IPS-20b (cell line): ENCODE measurements around the gene CCDC40.
A peak's percentile ranks its signal among the peaks of the same experiment; 100 is the strongest.

ENCODE experiments used
- H3K27ac ChIP-seq: one replicate; pipeline ENCODE4 v1.5.1; 2013; ENCODE audit warnings: low read length
- H3K27me3 ChIP-seq: 2 replicates; pipeline ENCODE4 v1.6.1; 2013; ENCODE audit warnings: mild to moderate bottlenecking, low read length, inconsistent platforms; ENCODE audit not compliant: insufficient read depth
- H3K36me3 ChIP-seq: 2 replicates; pipeline ENCODE4 v1.6.1; 2013; ENCODE audit warnings: low read depth, mild to moderate bottlenecking, inconsistent platforms, low read length, moderate library complexity; ENCODE audit not compliant: insufficient read depth
- H3K4me1 ChIP-seq: 2 replicates; pipeline ENCODE4 v1.6.1; 2013; ENCODE audit warnings: mild to moderate bottlenecking, control low read depth, inconsistent platforms, low read length, moderate library complexity; ENCODE audit not compliant: insufficient read depth
- H3K4me3 ChIP-seq: 2 replicates; pipeline ENCODE4 v1.5.1; 2013; ENCODE audit warnings: mild to moderate bottlenecking, low read length, inconsistent platforms
- H3K9ac ChIP-seq: 2 replicates; pipeline ENCODE4 v1.6.1; 2013; ENCODE audit warnings: low read depth, mild to moderate bottlenecking, inconsistent platforms, low read length, moderate library complexity
- H3K9me3 ChIP-seq: 2 replicates; pipeline ENCODE4 v1.6.1; 2013; ENCODE audit warnings: mild to moderate bottlenecking, low read depth, low read length, inconsistent platforms; ENCODE audit not compliant: insufficient read depth

The CCDC40 gene

DNA sequence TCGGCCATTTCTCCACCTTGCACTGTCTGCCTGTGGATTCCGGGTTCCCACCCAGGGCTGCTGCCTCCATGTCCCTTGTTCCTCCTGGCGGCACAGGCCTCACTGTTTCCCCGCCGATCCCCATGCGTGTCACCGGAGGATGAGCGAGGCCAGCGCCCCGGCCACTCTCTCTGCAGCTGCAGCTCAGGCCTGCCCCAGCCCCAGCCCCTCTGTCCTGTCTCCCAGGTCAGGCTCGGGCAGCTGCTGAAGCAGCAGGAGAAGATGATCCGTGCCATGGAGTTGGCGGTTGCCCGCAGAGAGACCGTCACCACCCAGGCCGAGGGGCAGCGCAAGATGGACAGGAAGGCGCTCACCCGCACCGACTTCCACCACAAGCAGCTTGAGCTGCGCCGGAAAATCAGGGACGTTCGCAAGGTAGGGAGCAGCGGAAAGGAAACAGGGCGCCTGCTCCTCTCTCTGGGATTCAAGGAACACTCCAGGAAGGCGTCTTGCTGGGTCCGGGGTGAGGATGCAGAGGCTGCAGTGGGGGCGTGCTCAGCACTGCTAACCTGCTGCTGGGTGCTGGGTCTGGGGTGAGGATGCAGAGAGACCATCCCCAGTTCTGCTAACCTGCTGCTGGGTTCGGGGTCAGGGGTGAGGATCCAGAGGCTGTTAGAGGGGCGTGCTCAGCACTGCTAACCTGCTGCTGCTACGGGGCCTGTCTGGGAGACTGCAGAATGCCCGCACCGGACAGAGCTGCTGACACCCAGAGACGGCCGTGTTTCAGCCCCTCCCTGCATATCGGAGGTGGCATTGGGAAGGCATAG is 58.8 kb downstream of the CCDC40 start:
- no peaks in the 10 kb centered on the region for H3K4me1 ChIP-seq
- peaks cover 5% of the 10 kb centered on the region for H3K27me3 ChIP-seq
- no peaks in the 10 kb centered on the region for H3K36me3 ChIP-seq
- H3K9me3 ChIP-seq: no peaks in the 10 kb centered on the region
- H3K4me3 ChIP-seq: no peak overlapping the region
- no peak overlapping the region for H3K27ac ChIP-seq
- H3K9ac ChIP-seq: no peak overlapping the region

DNA sequence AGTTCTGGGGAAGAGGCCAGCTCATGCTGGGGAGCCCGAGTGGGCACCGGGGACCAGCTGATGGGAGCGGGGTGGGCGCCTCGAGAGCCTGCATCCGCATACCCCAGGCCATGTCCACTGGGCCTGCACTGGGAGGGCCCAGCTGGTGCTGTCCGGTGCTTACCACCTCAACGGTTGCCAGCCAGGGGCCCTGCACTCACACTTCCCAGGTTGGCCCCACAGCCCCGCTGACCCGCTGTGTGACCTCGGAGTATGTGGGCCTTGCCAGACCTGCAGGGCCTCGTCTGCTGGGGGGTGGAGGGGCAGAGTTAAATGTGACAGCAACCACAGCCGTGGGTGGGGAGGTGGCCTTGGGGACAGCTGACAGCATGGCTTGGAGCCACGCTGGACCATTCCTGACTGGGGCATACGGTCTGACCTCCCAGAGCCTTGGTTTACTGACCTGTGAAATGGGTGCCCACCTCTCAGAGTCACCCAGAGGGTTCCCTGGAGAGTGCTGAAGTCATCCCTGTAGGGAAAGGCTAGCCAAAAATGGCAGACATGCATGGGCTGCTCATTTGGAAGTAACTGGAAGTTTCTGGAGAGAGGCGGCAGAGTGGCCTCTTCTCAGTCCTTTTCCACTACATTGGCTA is 59.5 kb downstream of the CCDC40 start:
- Histone ChIP-seq H3K4me3 (no peak overlapping the region), H3K36me3 (no peaks in the 10 kb centered on the region), H3K9ac (no peak overlapping the region), H3K27me3 (peaks cover 12% of the 10 kb centered on the region), H3K4me1 (no peaks in the 10 kb centered on the region), H3K27ac (no peak overlapping the region), H3K9me3 (no peaks in the 10 kb centered on the region)

DNA sequence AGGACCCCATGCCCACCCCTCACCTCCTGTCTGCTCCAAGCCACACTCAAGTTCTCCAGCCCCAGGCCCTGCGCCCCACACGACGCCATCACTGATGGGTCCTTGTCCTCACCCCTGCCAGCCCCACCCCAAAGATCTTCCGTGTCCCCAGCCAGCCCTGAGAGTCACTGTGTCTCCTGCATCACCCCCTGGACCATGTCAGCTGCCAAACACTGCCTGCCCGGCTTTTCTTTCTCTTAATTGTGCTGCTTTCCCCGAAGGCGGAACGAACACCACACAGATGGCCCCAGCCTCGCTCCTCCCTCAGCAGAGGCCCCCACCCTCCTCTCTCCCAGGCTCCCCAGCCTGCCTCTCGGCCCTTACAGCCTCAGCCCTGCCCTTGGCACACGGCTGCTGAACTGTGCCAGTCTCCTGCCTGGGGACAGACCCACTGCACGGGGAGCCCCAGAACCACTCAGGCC is 60.1 kb downstream of the CCDC40 start:
- H3K9me3 ChIP-seq: no peaks in the 10 kb centered on the region
- no peak overlapping the region for H3K9ac ChIP-seq
- no peak overlapping the region for H3K27ac ChIP-seq
- H3K4me3 ChIP-seq: no peak overlapping the region
- H3K4me1 ChIP-seq: no peaks in the 10 kb centered on the region
- H3K27me3 ChIP-seq: peaks cover 12% of the 10 kb centered on the region
- no peaks in the 10 kb centered on the region for H3K36me3 ChIP-seq

DNA sequence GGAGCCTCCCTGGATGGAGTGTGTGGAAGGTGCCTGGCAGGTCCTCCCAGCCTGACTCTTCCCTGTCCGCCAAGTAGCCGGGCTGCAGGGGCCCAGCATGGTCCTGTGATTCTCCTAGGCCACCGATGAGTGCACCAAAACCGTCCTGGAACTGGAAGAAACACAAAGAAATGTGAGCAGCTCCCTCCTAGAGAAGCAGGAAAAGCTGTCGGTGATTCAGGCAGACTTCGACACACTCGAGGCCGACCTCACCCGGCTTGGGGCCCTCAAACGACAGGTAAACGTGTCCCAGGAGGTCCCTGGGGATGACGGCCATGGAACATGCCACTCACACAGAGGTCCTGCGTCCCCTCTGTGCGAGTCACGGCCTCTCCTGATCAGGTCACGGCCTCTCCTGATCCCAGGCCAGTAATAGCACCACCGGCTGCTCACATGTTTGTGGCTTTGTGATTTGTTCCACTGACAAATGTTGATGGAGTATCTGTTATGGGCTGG is 60.7 kb downstream of the CCDC40 start:
- H3K27ac ChIP-seq: no peak overlapping the region

DNA sequence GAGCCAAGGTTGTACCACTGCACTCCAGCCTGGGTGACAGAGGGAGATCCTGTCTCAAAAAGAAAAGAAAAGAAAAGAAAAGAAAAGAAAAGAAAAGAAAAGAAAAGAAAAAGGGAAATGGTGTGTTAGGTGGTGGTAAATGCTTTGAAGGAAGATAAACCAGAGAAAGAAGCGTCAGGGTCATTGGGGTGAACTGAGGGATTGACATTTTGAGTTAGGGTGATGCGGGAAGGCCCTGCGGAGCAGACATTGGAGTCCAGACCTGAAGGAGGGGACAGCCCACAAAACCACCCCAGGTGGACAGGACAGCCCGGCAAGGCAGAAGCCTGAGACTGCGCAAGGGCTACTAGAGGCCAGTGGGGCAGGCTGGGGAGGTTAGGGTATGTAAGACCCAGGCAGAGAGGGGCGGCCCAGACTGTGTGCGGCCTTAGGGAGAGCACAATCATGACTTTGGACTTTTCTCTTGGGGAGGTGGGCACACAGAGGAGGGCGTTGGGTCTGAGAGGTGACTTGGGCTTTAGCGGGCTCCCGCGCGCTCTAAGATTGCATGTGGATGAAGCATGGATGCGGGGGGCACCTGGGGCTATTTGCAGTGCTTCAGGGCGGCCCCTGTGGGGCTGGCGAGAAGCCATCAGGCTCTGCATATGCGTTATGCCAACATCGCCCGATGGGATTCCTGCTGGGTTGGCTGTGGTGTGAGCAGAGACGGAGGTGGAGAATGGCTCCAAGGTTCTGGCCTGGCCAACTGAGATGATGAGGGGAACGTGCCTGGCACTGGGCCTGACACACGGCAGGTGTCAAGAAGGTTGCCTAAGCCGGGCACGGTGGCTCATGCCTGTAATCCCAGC is 61.6 kb downstream of the CCDC40 start:
- no peaks in the 10 kb centered on the region for H3K9me3 ChIP-seq
- H3K9ac ChIP-seq: no peak overlapping the region
- no peak overlapping the region for H3K4me3 ChIP-seq
- H3K27ac ChIP-seq: no peak overlapping the region
- peaks cover 21% of the 10 kb centered on the region for H3K27me3 ChIP-seq
- peaks cover 8% of the 10 kb centered on the region; the same call in 1 of the 2 replicates for H3K4me1 ChIP-seq
- no peaks in the 10 kb centered on the region for H3K36me3 ChIP-seq

More for the DNA sequence above, 60.7 kb downstream of the CCDC40 start:
- H3K27me3 ChIP-seq: peaks cover 15% of the 10 kb centered on the region
- peaks cover 2% of the 10 kb centered on the region; the same call in 1 of the 2 replicates for H3K4me1 ChIP-seq
- no peak overlapping the region for H3K4me3 ChIP-seq
- H3K36me3 ChIP-seq: no peaks in the 10 kb centered on the region
- no peak overlapping the region for H3K9ac ChIP-seq
- no peaks in the 10 kb centered on the region for H3K9me3 ChIP-seq

DNA sequence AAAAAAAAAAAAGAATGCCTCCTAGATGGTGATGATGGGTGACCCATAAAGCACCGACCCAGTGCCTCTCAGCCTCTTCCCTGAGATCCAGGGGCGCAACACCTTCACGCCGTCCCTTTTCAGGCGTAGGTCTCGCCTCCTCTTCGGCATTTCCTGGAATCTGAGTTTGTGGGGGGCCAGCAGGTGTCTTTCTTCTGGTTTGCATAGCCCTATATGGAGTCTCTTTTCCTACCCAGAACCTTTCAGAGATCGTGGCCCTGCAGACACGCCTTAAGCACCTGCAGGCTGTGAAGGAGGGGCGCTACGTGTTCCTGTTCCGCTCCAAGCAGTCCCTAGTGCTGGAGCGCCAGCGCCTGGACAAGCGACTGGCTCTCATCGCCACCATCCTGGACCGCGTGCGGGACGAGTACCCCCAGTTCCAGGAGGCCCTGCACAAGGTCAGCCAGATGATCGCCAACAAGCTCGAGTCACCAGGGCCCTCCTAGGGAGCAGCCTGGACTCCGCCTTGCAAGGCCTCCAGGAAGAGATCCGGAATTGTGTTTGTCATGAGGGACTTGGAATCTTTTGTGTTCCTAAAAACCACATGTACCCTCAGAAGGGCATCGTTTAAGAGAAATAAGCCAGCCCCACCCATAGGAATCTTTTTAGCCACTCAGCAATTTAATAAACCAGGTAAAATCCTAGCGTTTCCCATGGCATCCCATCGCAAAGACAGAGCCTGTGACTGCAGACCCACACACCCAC is 63.0 kb downstream of the CCDC40 start:
- H3K4me1 ChIP-seq: peaks cover 8% of the 10 kb centered on the region; the same call in 1 of the 2 replicates
- H3K27me3 ChIP-seq: peaks cover 21% of the 10 kb centered on the region
- H3K27ac ChIP-seq: no peak overlapping the region
- H3K9me3 ChIP-seq: no peaks in the 10 kb centered on the region
- H3K36me3 ChIP-seq: no peaks in the 10 kb centered on the region
- no peak overlapping the region for H3K4me3 ChIP-seq
- no peak overlapping the region for H3K9ac ChIP-seq

DNA sequence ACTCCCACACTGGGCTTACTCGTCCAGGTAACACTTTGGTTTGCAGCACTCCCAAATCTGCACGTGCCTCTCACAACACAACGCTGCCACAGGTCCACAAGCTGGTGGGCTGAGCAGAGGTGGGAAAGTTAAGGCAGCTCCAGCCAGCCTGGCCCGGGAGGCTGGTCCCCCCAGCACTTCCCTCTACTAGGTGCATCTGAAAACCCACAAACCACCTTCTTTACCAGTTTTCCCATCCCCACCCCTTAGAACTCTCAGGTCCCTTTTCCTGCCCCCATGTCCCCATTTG is 63.5 kb downstream of the CCDC40 start:
- Histone ChIP-seq H3K9me3 (no peaks in the 10 kb centered on the region), H3K4me1 (peaks cover 8% of the 10 kb centered on the region; the same call in 1 of the 2 replicates), H3K27ac (no peak overlapping the region), H3K4me3 (no peak overlapping the region), H3K9ac (no peak overlapping the region), H3K27me3 (peaks cover 21% of the 10 kb centered on the region), H3K36me3 (no peaks in the 10 kb centered on the region)

DNA sequence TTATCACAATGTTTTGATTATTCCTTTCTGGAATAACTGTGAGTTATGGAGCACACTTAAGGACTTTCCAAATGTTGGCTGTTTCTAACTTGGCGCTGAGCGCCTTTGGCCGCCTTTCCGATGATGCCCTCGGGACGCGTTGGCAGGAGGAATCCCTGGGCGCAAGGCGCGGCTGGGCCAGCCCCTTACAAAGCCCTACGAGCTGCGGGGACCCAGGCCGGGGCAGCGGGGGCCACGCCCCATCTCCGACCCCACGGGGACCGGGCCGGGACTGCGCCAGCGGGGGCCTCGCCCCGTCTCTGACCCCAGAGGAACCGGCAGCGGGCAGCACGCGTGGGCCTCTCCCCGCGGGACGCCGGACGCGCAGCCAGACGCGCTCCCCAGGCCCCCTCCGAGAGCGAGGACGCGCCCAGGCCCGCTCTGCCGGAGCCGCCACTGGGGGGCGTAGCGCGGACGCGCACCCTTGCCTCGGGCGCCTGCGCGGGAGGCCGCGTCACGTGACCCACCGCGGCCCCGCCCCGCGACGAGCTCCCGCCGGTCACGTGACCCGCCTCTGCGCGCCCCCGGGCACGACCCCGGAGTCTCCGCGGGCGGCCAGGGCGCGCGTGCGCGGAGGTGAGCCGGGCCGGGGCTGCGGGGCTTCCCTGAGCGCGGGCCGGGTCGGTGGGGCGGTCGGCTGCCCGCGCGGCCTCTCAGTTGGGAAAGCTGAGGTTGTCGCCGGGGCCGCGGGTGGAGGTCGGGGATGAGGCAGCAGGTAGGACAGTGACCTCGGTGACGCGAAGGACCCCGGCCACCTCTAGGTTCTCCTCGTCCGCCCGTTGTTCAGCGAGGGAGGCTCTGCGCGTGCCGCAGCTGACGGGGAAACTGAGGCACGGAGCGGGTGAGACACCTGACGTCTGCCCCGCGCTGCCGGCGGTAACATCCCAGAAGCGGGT is 64.8 kb downstream of the CCDC40 start, which contains the start of gene GAA:
Gene GAA (plus strand): TSS at position 571 of the 935 bp plus-strand sequence. CDS start 3,006 bp downstream, outside the sequence.
- Histone ChIP-seq H3K27ac (peak within 1 kb of the TSS; percentile 24), H3K36me3 (no peaks in the 10 kb centered on the region), H3K9ac (peak within 1 kb of the TSS; percentile 88), H3K4me3 (peak within 1 kb of the TSS; percentile 80), H3K27me3 (peaks cover 21% of the 10 kb centered on the region), H3K4me1 (peaks cover 8% of the 10 kb centered on the region; the same call in 1 of the 2 replicates), H3K9me3 (no peaks in the 10 kb centered on the region)

DNA sequence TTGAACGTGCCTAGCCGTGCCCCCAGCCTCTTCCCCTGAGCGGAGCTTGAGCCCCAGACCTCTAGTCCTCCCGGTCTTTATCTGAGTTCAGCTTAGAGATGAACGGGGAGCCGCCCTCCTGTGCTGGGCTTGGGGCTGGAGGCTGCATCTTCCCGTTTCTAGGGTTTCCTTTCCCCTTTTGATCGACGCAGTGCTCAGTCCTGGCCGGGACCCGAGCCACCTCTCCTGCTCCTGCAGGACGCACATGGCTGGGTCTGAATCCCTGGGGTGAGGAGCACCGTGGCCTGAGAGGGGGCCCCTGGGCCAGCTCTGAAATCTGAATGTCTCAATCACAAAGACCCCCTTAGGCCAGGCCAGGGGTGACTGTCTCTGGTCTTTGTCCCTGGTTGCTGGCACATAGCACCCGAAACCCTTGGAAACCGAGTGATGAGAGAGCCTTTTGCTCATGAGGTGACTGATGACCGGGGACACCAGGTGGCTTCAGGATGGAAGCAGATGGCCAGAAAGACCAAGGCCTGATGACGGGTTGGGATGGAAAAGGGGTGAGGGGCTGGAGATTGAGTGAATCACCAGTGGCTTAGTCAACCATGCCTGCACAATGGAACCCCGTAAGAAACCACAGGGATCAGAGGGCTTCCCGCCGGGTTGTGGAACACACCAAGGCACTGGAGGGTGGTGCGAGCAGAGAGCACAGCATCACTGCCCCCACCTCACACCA is 65.7 kb downstream of the CCDC40 start:
- Histone ChIP-seq H3K9ac (peak overlapping the region; percentile 88), H3K27ac (peak overlapping the region; percentile 14), H3K4me3 (peak overlapping the region; percentile 80), H3K9me3 (no peaks in the 10 kb centered on the region), H3K27me3 (peaks cover 21% of the 10 kb centered on the region), H3K36me3 (no peaks in the 10 kb centered on the region), H3K4me1 (peaks cover 8% of the 10 kb centered on the region; the same call in 1 of the 2 replicates)
